ENCODE results near the gene NUDT3. TPM values are rescaled to one million over a fixed set of nuclear protein-coding genes. Genes with fewer than 3 reads are reported as not detected.

Gene NUDT3
- total and polyA plus RNA-seq, 2 experiments from 2014 or later: 12.1 to 31.1 TPM

DNA sequence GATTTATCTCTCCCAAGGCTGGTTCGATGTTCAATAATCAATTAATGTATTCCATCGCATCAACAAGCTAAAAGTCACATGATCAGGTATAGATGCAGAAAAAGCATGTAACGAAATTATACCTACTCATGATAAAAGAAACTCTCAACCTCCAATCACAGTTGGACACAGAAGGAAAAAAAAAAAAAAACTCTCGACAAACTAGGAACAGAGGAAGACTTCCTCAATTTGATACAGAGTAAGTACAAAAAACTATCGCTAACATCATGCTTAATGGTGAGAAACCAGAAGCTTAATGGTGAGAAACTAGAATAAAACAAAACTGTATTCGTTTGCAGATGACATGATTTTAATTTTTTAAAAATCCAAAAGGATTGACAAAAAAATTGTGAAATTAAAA is 81.7 kb downstream of the NUDT3 start:
- H3K4me3 ChIP-seq: no peak overlapping the region
- H3K4me1 ChIP-seq (ENCODE audit: insufficient read depth): peaks cover 4% of the 10 kb centered on the region; the same call in 1 of the 2 replicates
- no peaks in the 10 kb centered on the region for H3K27me3 ChIP-seq (ENCODE audit: insufficient read depth)
- H3K27me3 Mint-ChIP-seq (ENCODE audit: insufficient read depth, low read depth, poor library complexity): peaks cover 7% of the 10 kb centered on the region
- no peaks in the 10 kb centered on the region for H3F3A ChIP-seq (replicated peaks; ENCODE audit: low read depth)
- H3K36me3 Mint-ChIP-seq (ENCODE audit: low read depth): no peaks in the 10 kb centered on the region
- H3K9me3 Mint-ChIP-seq: no peaks in the 10 kb centered on the region
- no peak overlapping the region for H3K27ac ChIP-seq (ENCODE audit: low read depth)
- no peak overlapping the region for H3K27ac Mint-ChIP-seq
- no peaks in the 10 kb centered on the region for H3K9me2 ChIP-seq (ENCODE audit: insufficient read depth)
- H3K36me3 ChIP-seq (ENCODE audit: insufficient read depth): no peaks in the 10 kb centered on the region
- TF ChIP-seq, protein P1, sequence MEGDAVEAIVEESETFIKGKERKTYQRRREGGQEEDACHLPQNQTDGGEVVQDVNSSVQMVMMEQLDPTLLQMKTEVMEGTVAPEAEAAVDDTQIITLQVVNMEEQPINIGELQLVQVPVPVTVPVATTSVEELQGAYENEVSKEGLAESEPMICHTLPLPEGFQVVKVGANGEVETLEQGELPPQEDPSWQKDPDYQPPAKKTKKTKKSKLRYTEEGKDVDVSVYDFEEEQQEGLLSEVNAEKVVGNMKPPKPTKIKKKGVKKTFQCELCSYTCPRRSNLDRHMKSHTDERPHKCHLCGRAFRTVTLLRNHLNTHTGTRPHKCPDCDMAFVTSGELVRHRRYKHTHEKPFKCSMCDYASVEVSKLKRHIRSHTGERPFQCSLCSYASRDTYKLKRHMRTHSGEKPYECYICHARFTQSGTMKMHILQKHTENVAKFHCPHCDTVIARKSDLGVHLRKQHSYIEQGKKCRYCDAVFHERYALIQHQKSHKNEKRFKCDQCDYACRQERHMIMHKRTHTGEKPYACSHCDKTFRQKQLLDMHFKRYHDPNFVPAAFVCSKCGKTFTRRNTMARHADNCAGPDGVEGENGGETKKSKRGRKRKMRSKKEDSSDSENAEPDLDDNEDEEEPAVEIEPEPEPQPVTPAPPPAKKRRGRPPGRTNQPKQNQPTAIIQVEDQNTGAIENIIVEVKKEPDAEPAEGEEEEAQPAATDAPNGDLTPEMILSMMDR (conservative IDR thresholded peaks at IDR 0.05; ENCODE audit: low read depth in 2 of 2): no peak
- TF ChIP-seq ZNF331 (CRISPR knock-in tag; IDR thresholded peaks at IDR 0.05; ENCODE audit: low read depth) (no peak), EZH2 (IDR thresholded peaks at IDR 0.05; ENCODE audit: low read depth, unreplicated experiment) (no peak), ETS1 (IDR thresholded peaks at IDR 0.05) (no peak), CREB1 (CRISPR knock-in tag; IDR thresholded peaks at IDR 0.05; ENCODE audit: low read depth) (no peak), ZNF114 (CRISPR knock-in tag; IDR thresholded peaks at IDR 0.05) (no peak), JUNB (IDR thresholded peaks at IDR 0.05; ENCODE audit: unreplicated experiment) (no peak), NANOG (IDR thresholded peaks at IDR 0.05; ENCODE audit: borderline replicate concordance) (no peak), EZH2phosphoT487 (IDR thresholded peaks at IDR 0.05; ENCODE audit: unreplicated experiment) (no peak), POLR2AphosphoS5 (IDR thresholded peaks at IDR 0.05; ENCODE audit: low read depth) (no peak), STAT1 (IDR thresholded peaks at IDR 0.05; ENCODE audit: unreplicated experiment) (no peak)
- TF ChIP-seq, protein P2, sequence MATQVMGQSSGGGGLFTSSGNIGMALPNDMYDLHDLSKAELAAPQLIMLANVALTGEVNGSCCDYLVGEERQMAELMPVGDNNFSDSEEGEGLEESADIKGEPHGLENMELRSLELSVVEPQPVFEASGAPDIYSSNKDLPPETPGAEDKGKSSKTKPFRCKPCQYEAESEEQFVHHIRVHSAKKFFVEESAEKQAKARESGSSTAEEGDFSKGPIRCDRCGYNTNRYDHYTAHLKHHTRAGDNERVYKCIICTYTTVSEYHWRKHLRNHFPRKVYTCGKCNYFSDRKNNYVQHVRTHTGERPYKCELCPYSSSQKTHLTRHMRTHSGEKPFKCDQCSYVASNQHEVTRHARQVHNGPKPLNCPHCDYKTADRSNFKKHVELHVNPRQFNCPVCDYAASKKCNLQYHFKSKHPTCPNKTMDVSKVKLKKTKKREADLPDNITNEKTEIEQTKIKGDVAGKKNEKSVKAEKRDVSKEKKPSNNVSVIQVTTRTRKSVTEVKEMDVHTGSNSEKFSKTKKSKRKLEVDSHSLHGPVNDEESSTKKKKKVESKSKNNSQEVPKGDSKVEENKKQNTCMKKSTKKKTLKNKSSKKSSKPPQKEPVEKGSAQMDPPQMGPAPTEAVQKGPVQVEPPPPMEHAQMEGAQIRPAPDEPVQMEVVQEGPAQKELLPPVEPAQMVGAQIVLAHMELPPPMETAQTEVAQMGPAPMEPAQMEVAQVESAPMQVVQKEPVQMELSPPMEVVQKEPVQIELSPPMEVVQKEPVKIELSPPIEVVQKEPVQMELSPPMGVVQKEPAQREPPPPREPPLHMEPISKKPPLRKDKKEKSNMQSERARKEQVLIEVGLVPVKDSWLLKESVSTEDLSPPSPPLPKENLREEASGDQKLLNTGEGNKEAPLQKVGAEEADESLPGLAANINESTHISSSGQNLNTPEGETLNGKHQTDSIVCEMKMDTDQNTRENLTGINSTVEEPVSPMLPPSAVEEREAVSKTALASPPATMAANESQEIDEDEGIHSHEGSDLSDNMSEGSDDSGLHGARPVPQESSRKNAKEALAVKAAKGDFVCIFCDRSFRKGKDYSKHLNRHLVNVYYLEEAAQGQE (IDR thresholded peaks at IDR 0.05; ENCODE audit: unreplicated experiment): no peak
- TF ChIP-seq, protein P3, sequence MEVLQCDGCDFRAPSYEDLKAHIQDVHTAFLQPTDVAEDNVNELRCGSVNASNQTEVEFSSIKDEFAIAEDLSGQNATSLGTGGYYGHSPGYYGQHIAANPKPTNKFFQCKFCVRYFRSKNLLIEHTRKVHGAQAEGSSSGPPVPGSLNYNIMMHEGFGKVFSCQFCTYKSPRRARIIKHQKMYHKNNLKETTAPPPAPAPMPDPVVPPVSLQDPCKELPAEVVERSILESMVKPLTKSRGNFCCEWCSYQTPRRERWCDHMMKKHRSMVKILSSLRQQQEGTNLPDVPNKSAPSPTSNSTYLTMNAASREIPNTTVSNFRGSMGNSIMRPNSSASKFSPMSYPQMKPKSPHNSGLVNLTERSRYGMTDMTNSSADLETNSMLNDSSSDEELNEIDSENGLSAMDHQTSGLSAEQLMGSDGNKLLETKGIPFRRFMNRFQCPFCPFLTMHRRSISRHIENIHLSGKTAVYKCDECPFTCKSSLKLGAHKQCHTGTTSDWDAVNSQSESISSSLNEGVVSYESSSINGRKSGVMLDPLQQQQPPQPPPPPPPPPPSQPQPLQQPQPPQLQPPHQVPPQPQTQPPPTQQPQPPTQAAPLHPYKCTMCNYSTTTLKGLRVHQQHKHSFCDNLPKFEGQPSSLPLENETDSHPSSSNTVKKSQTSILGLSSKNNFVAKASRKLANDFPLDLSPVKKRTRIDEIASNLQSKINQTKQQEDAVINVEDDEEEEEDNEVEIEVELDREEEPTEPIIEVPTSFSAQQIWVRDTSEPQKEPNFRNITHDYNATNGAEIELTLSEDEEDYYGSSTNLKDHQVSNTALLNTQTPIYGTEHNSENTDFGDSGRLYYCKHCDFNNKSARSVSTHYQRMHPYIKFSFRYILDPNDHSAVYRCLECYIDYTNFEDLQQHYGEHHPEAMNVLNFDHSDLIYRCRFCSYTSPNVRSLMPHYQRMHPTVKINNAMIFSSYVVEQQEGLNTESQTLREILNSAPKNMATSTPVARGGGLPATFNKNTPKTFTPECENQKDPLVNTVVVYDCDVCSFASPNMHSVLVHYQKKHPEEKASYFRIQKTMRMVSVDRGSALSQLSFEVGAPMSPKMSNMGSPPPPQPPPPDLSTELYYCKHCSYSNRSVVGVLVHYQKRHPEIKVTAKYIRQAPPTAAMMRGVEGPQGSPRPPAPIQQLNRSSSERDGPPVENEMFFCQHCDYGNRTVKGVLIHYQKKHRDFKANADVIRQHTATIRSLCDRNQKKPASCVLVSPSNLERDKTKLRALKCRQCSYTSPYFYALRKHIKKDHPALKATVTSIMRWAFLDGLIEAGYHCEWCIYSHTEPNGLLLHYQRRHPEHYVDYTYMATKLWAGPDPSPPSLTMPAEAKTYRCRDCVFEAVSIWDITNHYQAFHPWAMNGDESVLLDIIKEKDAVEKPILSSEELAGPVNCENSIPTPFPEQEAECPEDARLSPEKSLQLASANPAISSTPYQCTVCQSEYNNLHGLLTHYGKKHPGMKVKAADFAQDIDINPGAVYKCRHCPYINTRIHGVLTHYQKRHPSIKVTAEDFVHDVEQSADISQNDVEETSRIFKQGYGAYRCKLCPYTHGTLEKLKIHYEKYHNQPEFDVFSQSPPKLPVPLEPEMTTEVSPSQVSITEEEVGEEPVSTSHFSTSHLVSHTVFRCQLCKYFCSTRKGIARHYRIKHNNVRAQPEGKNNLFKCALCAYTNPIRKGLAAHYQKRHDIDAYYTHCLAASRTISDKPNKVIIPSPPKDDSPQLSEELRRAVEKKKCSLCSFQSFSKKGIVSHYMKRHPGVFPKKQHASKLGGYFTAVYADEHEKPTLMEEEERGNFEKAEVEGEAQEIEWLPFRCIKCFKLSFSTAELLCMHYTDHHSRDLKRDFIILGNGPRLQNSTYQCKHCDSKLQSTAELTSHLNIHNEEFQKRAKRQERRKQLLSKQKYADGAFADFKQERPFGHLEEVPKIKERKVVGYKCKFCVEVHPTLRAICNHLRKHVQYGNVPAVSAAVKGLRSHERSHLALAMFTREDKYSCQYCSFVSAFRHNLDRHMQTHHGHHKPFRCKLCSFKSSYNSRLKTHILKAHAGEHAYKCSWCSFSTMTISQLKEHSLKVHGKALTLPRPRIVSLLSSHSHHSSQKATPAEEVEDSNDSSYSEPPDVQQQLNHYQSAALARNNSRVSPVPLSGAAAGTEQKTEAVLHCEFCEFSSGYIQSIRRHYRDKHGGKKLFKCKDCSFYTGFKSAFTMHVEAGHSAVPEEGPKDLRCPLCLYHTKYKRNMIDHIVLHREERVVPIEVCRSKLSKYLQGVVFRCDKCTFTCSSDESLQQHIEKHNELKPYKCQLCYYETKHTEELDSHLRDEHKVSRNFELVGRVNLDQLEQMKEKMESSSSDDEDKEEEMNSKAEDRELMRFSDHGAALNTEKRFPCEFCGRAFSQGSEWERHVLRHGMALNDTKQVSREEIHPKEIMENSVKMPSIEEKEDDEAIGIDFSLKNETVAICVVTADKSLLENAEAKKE (CRISPR knock-in tag; IDR thresholded peaks at IDR 0.05): no peak
- no peak overlapping the region for H3K4me2 ChIP-seq
- H3K4me3 Mint-ChIP-seq: no peak overlapping the region
- peaks cover under 1% of the 10 kb centered on the region; the same call in 2 of the 3 replicates for H3K4me1 Mint-ChIP-seq
- H3K79me2 ChIP-seq (replicated peaks; ENCODE audit: insufficient read depth): peaks cover 64% of the 10 kb centered on the region
- H4K20me1 ChIP-seq (replicated peaks; ENCODE audit: insufficient read depth): peaks cover 22% of the 10 kb centered on the region
- no peak overlapping the region for H2AFZ ChIP-seq
- ATAC-seq (no peak), DNase-seq (ENCODE audit: low spot score) (no peak)
